ENCODE data around the gene XRCC6.
"Not testable (repeated sequence)": the region's sequence is repeated elsewhere in the genome, so short reads cannot be mapped to it uniquely, and the experiment has no call there.

The XRCC6 gene

GRCh38 chr22:41621099-41621910, at the start of gene XRCC6:
Gene XRCC6, plus strand, starts transcription at chr22:41621295. Its CDS starts 710 bp downstream, at chr22:41622005.
- peak; percentile 99 for DNase-seq (ENCODE audit: low spot score)

DNA sequence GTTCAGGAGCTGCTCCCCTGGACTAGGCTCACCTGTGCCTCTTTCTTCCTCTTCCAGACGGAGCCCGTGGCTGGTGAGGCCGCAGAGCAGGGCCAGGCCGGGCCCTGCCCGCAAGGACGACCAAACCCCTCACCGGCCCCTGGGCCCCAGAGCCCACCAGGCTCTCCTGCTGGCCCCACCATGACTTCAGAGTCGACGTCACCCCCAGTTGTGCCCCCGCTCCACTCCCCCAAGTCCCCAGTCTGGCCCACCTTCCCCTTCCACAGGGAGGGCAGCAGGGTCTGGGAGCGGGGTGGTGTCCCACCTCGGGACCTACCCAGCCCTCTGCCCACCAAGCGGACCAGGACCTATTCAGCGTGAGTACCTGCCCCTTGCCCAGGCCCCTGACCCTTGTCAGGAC, 49.3 kb upstream of the XRCC6 start:
- no peak for DNase-seq (ENCODE audit: low spot score)

DNA sequence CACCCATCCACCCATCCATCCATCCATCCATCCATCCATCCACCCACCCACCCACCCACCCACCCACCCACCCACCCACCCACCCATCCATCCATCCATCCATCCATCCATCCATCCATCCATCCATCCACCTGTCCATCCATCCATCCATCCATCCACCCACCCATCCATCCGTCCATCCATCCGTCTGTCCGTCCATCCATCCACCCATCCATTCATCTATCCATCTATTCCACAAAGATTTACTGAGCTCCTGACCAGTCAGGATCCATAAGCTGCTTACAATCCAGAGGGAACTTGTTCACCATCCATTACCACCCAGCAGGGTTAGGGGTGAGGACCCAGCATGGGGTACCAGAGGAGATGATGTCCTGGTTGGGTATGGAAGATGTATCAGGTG, 48.8 kb upstream of the XRCC6 start:
- not testable (repeated sequence) for DNase-seq (ENCODE audit: low spot score)

DNA sequence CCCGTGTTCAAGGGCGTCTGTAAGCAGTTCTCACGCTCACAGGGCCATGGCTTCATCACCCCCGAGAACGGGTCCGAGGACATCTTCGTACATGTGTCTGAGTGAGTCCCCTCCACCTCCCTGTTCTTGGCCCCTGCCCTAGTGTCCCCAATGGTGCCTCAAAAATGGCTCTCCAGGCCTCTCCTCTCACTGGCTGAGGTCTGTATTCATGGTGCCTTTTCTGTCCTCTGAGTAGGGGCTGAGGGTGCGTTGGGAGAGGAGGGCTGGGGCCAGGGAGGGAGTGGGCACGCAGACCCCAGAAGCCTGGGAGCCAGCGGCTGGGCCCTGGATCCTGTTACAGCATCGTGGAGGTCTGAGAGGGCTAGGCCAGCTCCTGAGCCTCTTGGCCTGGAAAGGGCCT, 47.4 kb upstream of the XRCC6 start:
- no peak for DNase-seq (ENCODE audit: low spot score)

DNA sequence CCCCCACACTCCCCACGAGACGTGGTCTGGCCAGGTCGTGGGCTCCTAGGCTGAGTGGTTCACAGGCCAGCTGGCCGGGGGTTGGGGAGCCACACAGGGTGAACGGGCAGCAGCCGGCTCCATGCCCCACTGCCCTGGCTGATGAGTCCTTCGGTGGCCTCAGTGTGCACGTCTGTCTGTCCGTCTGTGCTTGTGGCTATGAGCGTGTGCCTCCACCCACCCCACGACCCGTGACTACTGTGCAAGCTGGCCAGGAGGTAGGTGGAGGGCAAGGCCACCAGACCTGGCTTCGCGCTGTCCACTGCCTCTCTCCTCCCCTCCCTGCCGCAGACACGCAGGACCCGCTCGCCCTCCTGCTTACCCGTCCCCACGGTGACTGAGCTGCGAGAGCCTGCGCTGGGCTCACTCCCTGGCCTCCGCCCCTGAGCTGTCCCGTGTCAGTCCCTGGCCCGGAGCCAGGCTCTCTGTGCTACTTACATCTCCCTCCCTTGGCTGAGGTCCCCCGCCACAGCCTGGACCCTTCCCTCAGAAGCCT, 46.2 kb upstream of the XRCC6 start:
- DNase-seq (ENCODE audit: low spot score): peak; percentile 65

DNA sequence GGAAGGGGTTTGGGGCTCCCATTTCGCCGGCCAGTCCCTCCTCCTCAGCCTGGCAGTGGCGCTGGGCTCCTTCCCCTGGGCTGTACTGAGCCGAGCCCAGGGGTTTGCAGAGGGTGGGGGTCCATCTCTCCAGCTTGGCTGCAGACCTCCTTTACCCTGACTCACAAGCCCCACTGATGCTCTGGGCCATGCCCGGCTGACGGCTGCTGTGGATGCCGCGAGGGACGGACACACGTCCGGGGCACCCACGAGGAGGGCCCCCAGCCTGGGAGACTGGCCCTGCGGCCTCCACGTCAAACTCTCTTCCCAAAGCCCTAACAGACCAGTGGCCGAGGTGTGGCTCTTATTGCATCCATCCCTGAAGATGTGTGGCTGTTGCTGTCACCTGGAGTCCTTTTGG, 45.6 kb upstream of the XRCC6 start:
- DNase-seq (ENCODE audit: low spot score): no peak

GRCh38 chr22:41576877-41577276, 44.2 kb upstream of the XRCC6 start:
- peak; percentile 70 for DNase-seq (ENCODE audit: low spot score)

GRCh38 chr22:41578114-41578513, 43.0 kb upstream of the XRCC6 start:
- no peak for DNase-seq (ENCODE audit: low spot score)

DNA sequence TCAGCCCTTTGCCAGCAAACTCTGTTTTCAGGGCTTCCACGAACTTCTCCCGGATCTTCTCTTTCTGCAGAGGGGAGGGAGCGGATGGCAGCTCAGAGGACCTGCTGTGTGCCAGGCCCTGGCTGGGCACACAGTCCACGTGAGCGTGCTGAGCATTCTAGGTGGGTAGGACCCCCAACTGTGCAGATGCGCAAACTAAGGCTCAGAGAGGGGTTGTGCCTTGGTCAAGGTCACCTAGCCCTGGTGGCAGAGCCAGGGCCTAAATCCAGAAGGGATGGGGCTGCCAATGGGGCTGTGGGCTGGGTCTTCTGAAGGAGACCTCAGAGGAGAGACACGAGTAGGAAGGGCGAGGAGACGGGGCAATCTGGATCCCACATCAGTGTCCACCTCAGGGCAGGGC, 42.3 kb upstream of the XRCC6 start:
- DNase-seq (ENCODE audit: low spot score): no peak

DNA sequence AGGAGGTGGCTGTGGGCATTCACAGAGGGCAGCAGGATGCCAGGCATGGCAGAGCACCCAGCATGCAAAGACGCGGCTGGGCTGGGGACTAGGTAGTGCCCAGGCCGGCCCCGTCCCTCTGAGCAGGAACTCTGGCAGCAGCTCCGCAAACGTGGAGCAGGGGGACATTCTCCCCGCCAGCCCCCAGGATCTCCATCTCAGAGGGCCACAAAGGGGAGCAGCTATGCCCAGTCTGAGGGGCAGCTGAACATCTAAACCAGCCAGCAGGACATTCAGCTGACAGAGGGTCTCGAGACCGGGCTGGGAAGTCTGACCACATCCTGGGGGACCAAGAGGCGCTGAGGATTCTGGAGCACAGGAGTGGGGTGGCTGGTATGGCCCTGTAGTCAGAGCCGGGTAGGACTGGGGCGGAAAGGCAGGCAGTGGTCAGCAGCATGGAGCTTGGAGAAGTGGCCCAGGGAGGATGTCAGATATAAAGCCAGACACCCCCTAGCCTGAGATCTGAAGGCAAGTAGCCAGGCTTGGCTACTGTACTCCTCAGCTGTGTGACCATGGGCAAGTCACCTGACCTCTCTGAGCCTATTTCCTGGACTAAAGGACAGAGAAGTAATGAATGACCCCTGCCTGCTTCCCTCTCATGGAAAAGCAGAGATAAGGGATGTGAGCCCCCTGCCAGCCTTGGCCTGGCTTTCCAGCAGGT, 41.6 kb upstream of the XRCC6 start:
- no peak for DNase-seq (ENCODE audit: low spot score)

DNA sequence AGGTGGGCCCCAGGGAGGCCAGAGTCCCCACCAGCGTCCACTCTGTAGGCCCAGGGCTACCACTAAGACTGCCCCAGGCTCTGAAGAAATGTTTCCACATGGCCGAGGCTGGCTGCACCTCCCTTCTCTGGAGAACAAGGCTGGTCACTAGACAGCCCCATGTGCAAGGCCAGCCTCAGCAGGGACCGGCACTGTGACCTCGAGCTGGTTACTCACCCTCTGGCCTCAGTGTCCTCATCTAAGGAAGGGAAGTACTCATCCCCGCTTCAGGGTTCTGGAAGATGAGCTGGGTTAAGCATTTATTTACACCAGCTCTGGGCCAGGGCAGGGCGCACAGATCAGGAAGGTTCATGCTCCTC, 41.1 kb upstream of the XRCC6 start:
- DNase-seq (ENCODE audit: low spot score): no peak

DNA sequence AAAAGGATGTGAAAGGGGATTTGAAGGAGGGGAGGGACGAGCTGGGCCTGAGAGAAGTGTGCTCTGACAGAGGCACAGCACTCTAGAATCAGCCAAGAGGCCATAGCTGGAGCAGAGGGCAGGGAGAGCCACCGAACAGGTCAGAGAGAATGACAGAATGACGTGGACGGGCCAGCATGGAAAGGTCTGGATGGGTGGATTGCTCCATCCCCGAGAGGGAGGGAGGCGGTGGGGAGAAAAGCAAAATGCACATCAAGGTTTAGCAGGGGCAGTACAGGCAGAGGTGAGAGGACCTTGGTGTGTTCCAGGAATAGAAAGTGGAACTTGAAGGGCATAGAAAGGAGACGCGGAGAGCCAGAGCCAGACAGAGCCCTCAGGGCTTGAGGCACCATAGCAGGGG, 38.4 kb upstream of the XRCC6 start:
- DNase-seq (ENCODE audit: low spot score): no peak

DNA sequence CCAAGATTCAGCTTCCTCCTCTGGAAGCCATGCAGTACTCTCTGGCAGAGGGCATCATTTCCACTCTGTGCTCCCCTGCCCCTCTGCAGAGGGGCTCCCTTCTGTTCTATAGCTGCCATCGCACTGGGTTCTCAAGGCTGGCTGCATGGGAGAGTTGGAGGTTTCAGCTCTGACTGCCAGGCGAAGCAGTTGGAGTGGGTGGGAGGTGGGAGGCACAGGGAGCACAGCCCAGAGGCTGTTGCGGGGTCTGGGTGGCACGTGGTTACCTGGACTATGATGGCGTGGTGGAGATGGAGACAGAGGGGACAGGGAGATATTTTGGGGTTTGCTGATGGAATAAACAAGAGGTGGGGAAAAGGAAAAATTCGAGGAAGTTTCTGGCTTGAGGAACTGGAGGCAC, 36.2 kb upstream of the XRCC6 start:
- no peak for DNase-seq (ENCODE audit: low spot score)

DNA sequence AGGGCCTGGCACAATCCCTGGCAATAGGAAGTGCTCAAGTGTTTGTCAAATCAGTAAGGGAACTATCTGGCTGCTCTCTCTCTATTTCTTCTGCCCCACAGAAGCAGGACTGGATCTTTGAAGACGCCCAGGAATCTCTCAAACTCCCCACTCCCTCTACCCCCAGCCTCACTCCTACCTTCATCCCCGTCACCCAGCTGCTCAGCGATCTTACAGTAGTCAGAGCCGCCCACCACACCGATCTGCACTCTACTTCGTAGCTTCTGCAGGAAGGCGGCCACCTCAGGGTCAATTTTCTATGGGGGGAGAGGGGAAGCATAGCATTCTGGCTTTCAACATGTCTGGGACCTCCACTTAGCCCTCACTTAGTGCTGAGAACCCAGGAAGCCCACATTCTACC, 35.2 kb upstream of the XRCC6 start:
- DNase-seq (ENCODE audit: low spot score): no peak

DNA sequence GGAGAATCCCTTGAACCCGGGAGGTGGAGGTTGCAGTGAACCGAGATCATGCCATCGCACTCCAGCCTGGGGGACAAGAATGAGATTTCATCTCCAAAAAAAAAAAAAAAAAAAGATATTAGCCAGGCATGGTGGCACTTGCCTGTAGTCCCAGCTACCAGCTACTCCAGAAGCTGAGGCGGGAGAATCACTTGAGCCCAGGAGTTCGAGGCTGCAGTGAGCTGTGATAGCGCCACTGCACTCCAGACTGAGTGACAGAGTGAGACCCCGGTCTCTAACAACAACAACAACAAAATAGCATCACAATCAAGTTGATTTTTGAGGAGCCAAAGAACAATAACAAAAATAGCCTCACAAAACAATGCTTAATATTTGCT, 33.8 kb upstream of the XRCC6 start:
- DNase-seq (ENCODE audit: low spot score): no peak

DNA sequence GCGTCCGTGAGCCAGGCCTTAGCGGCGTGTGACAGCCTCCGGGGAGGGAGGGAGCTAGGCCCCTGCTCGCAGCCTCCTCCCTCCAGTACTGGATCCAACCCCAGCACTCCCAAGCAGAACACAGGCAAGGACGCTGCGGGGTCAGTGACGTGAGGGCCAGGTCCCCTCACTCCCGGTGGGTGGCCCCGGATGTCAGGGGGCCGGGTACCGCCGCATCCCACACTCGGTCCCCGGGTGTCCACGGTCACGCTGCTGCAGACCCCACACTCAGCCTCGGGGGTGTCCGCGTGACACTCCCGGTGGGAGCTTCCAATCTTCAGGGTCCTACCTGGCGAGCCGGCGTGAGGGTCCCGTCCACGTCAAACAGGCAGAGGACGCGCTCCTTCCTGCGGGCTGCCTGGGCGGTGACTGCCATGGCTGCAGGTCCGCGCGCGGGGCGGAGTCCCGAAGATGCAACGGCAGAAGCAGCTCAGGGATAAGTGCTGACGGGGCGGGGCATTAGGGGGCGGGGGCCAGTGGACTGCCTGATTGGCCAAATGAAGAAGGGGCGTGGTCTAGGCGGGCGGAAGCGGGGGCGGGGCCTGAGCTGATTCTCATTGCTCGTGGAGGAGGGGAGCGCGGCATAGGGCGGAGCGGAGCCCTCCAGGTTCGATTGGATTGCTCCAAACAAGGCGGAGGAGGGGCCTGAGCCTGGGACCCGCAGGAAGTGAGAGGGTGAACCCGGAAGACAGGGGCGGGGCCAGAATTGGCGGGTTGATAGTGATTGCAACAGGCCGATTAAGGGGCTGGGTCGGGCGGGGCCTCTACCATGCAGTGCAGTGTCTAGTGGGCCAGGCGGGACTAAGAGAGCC, 31.5 kb upstream of the XRCC6 start, which contains the start of gene PMM1:
TSS of gene PMM1 (minus strand) at position 450 of the 851 bp plus-strand sequence. CDS start at position 415, 35 bp downstream.
- DNase-seq (ENCODE audit: low spot score): peak; percentile 100

GRCh38 chr22:41593336-41593960, 27.6 kb upstream of the XRCC6 start:
- not testable (repeated sequence) for DNase-seq (ENCODE audit: low spot score)

GRCh38 chr22:41595703-41596102, 25.4 kb upstream of the XRCC6 start:
- no peak for DNase-seq (ENCODE audit: low spot score)

- peak; percentile 53 for DNase-seq (ENCODE audit: low spot score)
Observed at GRCh38 chr22:41596776-41597634, 24.1 kb upstream of the XRCC6 start.

DNA sequence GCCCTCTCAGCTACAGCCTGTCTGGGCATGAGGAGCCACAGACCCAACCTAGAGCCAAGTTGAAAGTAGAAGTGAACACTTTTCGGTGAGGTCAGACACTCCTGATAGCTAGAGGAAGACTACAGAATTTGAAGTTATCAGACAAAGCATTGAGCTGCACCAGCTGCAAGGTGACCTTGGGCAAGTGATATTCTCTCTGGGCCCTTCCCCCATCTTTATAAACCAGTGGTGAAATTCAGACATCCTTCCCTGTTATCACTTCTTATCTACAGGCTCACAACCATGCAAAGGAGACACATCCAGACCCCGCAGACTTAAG, 23.5 kb upstream of the XRCC6 start:
- DNase-seq (ENCODE audit: low spot score): no peak

- DNase-seq (ENCODE audit: low spot score): peak; percentile 66
Observed at GRCh38 chr22:41598081-41598480, 23.0 kb upstream of the XRCC6 start.

Measured in kidney tubule cell (primary cell).